Gastroesophageal sphincter (tissue), 3 donors: ENCODE results near the gene TRABD.

Source experiments
- EP300 ChIP-seq: sonication (generic); formaldehyde crosslinking; IDR thresholded peaks from one replicate; pipeline ENCODE4 v1.6.1; 2017; ENCODE audit warnings: antibody characterized with exemption, mild to moderate bottlenecking
- TF ChIP-seq, protein P1 (sequence below), 4 experiments: fragments of 200-600 bp in 2 of 4; fragments of 450-650 bp in 2 of 4; sonication (generic) in 1 of 4; IDR thresholded peaks; one replicate each; pipeline ENCODE4 v1.5.1; 2017 to 2019; ENCODE audit warnings: antibody characterized with exemption in 4 of 4, mild to moderate bottlenecking in 2 of 4, moderate library complexity in 2 of 4

DNA sequence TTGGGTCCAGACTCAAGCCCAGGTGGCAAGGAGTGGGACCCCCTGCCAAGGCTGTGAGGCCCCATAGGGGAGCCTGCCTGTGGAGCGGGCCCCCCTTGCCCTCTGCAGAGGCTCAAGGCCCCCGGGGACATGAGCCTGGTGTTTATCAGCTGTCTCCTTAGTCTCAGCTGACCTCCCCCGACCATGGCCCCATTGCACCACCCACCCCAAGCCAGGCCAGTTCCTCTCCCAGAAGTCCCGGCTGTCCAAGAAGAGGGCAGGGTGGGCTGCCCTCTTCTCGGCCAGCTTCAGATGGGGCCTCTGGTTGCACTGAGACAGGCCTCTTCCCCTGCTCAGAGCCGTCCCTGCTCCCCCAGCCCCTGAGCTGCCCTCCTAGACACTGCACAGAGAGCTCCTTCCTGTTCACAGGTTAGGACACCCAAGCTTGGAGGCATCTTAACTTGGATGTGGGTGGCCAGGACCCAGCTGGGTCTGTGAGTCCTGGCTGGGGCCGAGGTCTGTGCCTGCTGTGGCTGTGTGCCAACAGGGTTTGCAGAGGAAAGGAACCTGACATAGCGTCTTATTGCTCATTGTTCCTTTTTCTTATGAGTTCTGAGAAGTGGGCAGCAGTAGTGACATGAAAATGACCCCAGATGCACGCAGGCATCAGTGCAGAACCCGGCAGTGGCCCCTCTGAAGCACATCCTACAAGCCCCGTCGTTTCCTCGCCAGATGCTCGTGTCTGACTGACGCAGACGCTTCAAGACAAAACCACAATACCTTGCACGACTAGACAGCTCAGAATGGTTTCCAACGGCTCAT lies 5.4 kb downstream of the TRABD start:
- TF ChIP-seq, protein P1, sequence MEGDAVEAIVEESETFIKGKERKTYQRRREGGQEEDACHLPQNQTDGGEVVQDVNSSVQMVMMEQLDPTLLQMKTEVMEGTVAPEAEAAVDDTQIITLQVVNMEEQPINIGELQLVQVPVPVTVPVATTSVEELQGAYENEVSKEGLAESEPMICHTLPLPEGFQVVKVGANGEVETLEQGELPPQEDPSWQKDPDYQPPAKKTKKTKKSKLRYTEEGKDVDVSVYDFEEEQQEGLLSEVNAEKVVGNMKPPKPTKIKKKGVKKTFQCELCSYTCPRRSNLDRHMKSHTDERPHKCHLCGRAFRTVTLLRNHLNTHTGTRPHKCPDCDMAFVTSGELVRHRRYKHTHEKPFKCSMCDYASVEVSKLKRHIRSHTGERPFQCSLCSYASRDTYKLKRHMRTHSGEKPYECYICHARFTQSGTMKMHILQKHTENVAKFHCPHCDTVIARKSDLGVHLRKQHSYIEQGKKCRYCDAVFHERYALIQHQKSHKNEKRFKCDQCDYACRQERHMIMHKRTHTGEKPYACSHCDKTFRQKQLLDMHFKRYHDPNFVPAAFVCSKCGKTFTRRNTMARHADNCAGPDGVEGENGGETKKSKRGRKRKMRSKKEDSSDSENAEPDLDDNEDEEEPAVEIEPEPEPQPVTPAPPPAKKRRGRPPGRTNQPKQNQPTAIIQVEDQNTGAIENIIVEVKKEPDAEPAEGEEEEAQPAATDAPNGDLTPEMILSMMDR (IDR thresholded peaks at IDR 0.05): no peak
- TF ChIP-seq EP300: no peak
